ENCODE data around the gene GJC2. TPM values are rescaled to one million over a fixed set of nuclear protein-coding genes. Genes with fewer than 3 reads are reported as not detected.

Gene GJC2
- total RNA-seq, 1 experiment from 2014 or later = 18.5 TPM

DNA sequence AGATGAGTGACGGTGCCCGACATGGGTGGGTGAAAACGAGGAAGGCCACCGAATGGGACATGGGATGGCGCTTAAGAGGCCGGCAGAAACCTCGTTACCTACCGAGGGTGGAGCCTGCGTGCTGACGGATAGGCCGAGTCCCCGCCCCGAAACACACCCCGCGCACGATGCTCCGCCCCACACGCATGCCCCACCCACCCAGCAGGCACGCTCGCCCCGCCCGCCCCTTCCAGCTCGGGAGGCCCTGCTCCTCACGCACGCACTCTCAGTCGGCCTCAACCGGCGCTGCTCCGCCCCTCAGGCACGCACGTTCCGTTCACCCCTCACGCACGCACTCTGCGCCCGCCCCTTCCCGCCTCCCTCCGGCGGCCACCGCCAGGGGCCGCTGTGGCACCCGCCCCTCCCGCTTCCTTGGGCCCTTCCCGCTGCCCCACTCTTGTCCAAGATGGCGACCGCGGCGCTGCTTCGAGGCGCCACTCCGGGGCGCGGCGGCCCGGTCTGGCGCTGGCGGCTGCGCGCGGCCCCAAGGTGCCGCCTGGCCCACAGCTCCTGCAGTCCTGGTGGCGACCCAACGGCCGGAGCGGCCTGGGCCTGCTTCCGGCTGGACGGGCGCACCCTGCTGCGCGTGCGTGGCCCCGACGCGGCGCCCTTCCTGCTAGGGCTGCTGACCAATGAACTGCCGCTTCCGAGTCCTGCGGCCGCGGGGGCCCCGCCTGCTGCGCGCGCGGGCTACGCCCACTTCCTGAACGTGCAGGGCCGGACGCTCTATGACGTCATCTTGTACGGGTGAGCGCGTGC lies 15.8 kb downstream of the GJC2 start, which contains the start of gene IBA57:
Gene IBA57 (plus strand): TSS at position 433 of the 798 bp plus-strand sequence. CDS start 13 bp downstream, at position 446.
- peaks cover 46% of the 10 kb centered on the region for H3K4me1 Mint-ChIP-seq (ENCODE audit: insufficient read depth, unreplicated experiment)
- CTCF ChIA-PET = interaction anchor here (0.6 to 7.1 kb wide), 45 partner anchors 9 to 1179 kb away, joined by 3 to 72 read pairs (median 4); partner anchors contain the start of genes GJC2, GUK1 and RNF187
- H3K9me3 Mint-ChIP-seq (ENCODE audit: unreplicated experiment) = no peaks in the 10 kb centered on the region
- H3K36me3 Mint-ChIP-seq (ENCODE audit: insufficient read depth, unreplicated experiment) = peaks cover 13% of the 10 kb centered on the region
- no TSS peak for BruUV-seq (replicated peaks)
- H3K4me3 Mint-ChIP-seq (ENCODE audit: unreplicated experiment) = peak within 1 kb of the TSS; percentile 70
- H3K27ac Mint-ChIP-seq (ENCODE audit: low read depth, unreplicated experiment) = peak within 1 kb of the TSS; percentile 86
- intact Hi-C loops (cut with micrococcal nuclease) = loop anchor here (1.0 to 2.0 kb wide), 5 partner anchors 25 to 292 kb away; partner anchors contain the start of genes GUK1 and MRPL55
- peak; percentile 100 for DNase-seq (ENCODE audit: unreplicated experiment)
- TF ChIP-seq, protein P1, sequence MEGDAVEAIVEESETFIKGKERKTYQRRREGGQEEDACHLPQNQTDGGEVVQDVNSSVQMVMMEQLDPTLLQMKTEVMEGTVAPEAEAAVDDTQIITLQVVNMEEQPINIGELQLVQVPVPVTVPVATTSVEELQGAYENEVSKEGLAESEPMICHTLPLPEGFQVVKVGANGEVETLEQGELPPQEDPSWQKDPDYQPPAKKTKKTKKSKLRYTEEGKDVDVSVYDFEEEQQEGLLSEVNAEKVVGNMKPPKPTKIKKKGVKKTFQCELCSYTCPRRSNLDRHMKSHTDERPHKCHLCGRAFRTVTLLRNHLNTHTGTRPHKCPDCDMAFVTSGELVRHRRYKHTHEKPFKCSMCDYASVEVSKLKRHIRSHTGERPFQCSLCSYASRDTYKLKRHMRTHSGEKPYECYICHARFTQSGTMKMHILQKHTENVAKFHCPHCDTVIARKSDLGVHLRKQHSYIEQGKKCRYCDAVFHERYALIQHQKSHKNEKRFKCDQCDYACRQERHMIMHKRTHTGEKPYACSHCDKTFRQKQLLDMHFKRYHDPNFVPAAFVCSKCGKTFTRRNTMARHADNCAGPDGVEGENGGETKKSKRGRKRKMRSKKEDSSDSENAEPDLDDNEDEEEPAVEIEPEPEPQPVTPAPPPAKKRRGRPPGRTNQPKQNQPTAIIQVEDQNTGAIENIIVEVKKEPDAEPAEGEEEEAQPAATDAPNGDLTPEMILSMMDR (IDR thresholded peaks at IDR 0.05; ENCODE audit: unreplicated experiment) = peak; percentile 99
- H3K27me3 Mint-ChIP-seq (ENCODE audit: insufficient read depth, unreplicated experiment) = no peaks in the 10 kb centered on the region
- POLR2A ChIA-PET = interaction anchor here (0.6 to 10.8 kb wide), 37 partner anchors 9 to 482 kb away, joined by 3 to 318 read pairs (median 4); partner anchors contain the start of genes ARF1, GJC2, GUK1 and MRPL55

DNA sequence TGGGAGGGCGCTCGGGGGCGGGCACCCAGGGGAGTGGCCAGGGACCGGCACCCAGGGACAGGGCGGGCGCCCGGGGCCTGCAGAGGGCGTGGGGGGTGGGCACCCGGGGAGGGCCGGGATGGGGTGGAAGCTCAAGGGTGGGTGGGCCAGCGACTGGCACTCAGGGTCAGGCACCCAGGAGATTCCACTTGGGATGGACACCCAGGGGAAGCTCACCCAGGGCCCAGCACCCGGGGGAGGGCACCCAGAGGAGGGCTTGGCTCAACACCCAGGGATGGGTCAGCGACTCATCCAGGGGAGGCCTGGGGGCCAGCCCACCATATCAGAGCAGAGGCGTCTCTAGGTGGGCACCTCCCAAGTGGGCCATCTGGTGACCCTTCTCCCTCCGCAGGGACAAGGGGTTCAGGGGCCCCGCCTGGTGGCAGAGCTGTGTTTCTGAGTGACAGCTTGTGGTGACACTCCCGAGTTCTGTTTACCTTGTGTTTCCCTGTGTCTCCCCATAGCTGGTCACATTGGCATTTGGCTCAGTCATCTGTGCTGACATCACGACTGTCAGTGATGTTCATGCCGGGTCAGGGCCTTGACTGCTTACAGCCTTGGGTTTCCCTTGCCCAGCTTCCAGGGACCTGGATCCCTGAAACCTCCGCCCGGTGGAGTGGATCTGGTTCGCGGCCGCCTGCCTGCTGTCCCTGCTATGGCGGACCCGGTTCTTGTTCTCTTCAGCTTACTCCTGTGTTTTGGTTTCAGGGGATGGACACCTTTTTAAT lies 16.6 kb downstream of the GJC2 start:
- ChIA-PET CTCF (interaction anchor here (0.5 to 7.1 kb wide), 41 partner anchors 9 to 1178 kb away, joined by 3 to 72 read pairs (median 4); partner anchors contain the start of genes GJC2 and GUK1), POLR2A (interaction anchor here (0.6 to 10.8 kb wide), 31 partner anchors 11 to 1779 kb away, joined by 3 to 318 read pairs (median 6); partner anchors contain the start of genes ARF1, C1orf35, GJC2 and GUK1)
- Mint-ChIP-seq H3K36me3 (ENCODE audit: insufficient read depth, unreplicated experiment) (peaks cover 13% of the 10 kb centered on the region), H3K9me3 (ENCODE audit: unreplicated experiment) (no peaks in the 10 kb centered on the region), H3K4me1 (ENCODE audit: insufficient read depth, unreplicated experiment) (peaks cover 40% of the 10 kb centered on the region), H3K4me3 (ENCODE audit: unreplicated experiment) (peak overlapping the region; percentile 70), H3K27me3 (ENCODE audit: insufficient read depth, unreplicated experiment) (no peaks in the 10 kb centered on the region), H3K27ac (ENCODE audit: low read depth, unreplicated experiment) (peak overlapping the region; percentile 86)
- DNase-seq (ENCODE audit: unreplicated experiment) = peak; percentile 66
- intact Hi-C loops (cut with micrococcal nuclease) = loop anchor here (1.0 to 2.0 kb wide), 4 partner anchors 26 to 291 kb away; partner anchors contain the start of genes GUK1 and MRPL55
- TF ChIP-seq, protein P1 (IDR thresholded peaks at IDR 0.05; ENCODE audit: unreplicated experiment) = peak; percentile 54
- no TSS peak for BruUV-seq (replicated peaks)

DNA sequence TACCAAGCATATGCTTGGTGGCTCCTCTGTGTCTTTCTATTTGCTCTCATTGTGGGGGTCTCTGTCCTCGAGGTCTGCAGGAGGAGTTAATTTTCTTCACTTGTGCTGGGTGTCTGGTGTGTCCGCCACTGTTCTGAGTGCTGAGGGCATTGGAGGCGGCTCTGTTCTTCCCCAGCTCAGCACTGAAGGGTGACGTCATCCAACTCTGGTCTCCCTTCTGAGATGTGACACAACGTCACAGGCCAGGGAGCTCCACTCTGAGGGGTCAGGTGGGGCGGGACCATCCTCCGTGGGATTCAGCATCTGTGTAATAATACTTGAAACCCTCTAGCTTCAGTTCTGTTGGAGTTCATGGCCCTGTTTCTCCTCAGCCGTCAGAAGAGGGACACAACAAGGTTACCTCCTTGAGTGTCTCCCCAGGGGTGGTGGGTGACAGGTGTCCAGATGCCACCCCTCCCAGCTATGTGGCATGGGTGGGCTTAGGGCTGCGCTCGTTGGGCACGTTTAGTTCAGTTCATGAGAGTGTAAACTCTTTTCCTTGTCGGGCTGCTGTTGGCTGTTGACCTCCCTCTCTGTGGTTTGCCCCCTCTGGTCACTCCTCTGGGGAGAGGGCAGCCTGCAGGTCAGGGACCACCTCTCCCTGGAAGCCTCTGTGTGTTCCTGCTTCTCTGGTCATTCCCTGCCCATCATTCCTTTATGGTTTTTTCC lies 19.0 kb downstream of the GJC2 start:
- TF ChIP-seq, protein P1 (IDR thresholded peaks at IDR 0.05; ENCODE audit: unreplicated experiment) = no peak
- no TSS peak for BruUV-seq (replicated peaks)
- intact Hi-C loops (cut with micrococcal nuclease) = no loop called here
- Mint-ChIP-seq H3K9me3 (ENCODE audit: unreplicated experiment) (no peaks in the 10 kb centered on the region), H3K27ac (ENCODE audit: low read depth, unreplicated experiment) (no peak overlapping the region), H3K4me3 (ENCODE audit: unreplicated experiment) (no peak overlapping the region), H3K27me3 (ENCODE audit: insufficient read depth, unreplicated experiment) (no peaks in the 10 kb centered on the region), H3K4me1 (ENCODE audit: insufficient read depth, unreplicated experiment) (peaks cover 18% of the 10 kb centered on the region), H3K36me3 (ENCODE audit: insufficient read depth, unreplicated experiment) (peaks cover 6% of the 10 kb centered on the region)
- ChIA-PET CTCF (interaction anchor here (0.6 to 6.9 kb wide), 11 partner anchors 8 to 1149 kb away, joined by 3 to 63 read pairs (median 3); partner anchors contain the start of genes GJC2 and GUK1), POLR2A (interaction anchor here (0.5 to 10.8 kb wide), 10 partner anchors 28 to 934 kb away, joined by 3 to 318 read pairs (median 36); partner anchors contain the start of genes ARF1, GUK1, MRPL55 and TRIM11)
- no peak for DNase-seq (ENCODE audit: unreplicated experiment)
